Measurements from ENCODE around the gene KCND2.

GRCh38 chr7:120444650-120445049, 171.7 kb downstream of the KCND2 start:
- TF ChIP-seq EZH2phosphoT487 (IDR thresholded peaks at IDR 0.05; ENCODE audit: borderline replicate concordance, low read length): no peak
- TF ChIP-seq CTCF (conservative IDR thresholded peaks at IDR 0.05; ENCODE audit: low read depth, low read length): no peak

Data from PC-3 (cell line).